ENCODE results near the gene CENPS. TPM values are rescaled to one million over a fixed set of nuclear protein-coding genes. Genes with fewer than 3 reads are reported as not detected.
A peak's percentile ranks its signal among the peaks of the same experiment; 100 is the strongest.

The CENPS gene
- total and polyA plus RNA-seq, 9 of the 15 experiments (the other 6 are each of a cell fraction or from before 2014, with no cell fraction given) = 10.2 to 36.0 (median 26.0) TPM

- TF ChIP-seq POLR2AphosphoS5 (IDR thresholded peaks at IDR 0.05; ENCODE audit: control insufficient read depth, insufficient read depth, low read depth, low read length) (peak; percentile 64), BRCA1 (IDR thresholded peaks at IDR 0.05) (no peak), BRCA1 (CRISPR knock-in tag; IDR thresholded peaks at IDR 0.05) (no peak), NEUROD1 (IDR thresholded peaks at IDR 0.05; ENCODE audit: borderline replicate concordance, low read depth, low read length, partially characterized antibody) (peak; percentile 80), SAFB2 (IDR thresholded peaks at IDR 0.05; ENCODE audit: borderline replicate concordance, low read depth, low read length, severe bottlenecking) (no peak), TBP (optimal IDR thresholded peaks at IDR 0.05; ENCODE audit: low read depth, low read length) (no peak), GATAD2B (IDR thresholded peaks at IDR 0.05; ENCODE audit: borderline replicate concordance) (peak; percentile 87), NFIC (IDR thresholded peaks at IDR 0.05) (peak; percentile 71), FOSL1 (tag; conservative IDR thresholded peaks at IDR 0.05) (peak; percentile 47), ATF7 (IDR thresholded peaks at IDR 0.05) (peak; percentile 90), WHSC1 (IDR thresholded peaks at IDR 0.05; ENCODE audit: low read length) (no peak), CAMTA2 (CRISPR knock-in tag; conservative IDR thresholded peaks at IDR 0.05) (no peak), TBL1XR1 (IDR thresholded peaks at IDR 0.05; ENCODE audit: low read length in 2 of 2) (peak in 1 of 2 experiments; percentile 73; a peak in 2 of 4 replicates), FOXJ2 (tag; IDR thresholded peaks at IDR 0.05) (peak; percentile 49; the same call in 1 of the 2 replicates), ESRRA (IDR thresholded peaks at IDR 0.05; ENCODE audit: borderline replicate concordance, low read depth) (0 out of 2 replicates have a peak, but pooled peaks have one; percentile 41), ARID1B (IDR thresholded peaks at IDR 0.05) (peak; percentile 81), MTA3 (IDR thresholded peaks at IDR 0.05; ENCODE audit: borderline replicate concordance) (peak; percentile 89), ATF3 (IDR thresholded peaks at IDR 0.05) (peak; percentile 80), ATF3 (CRISPR knock-in tag; conservative IDR thresholded peaks at IDR 0.05) (no peak), EP400 (IDR thresholded peaks at IDR 0.05) (peak; percentile 84), SMARCE1 (IDR thresholded peaks at IDR 0.05) (peak; percentile 84), ZNF316 (IDR thresholded peaks at IDR 0.05) (peak; percentile 99)
- TF ChIP-seq, protein P1, sequence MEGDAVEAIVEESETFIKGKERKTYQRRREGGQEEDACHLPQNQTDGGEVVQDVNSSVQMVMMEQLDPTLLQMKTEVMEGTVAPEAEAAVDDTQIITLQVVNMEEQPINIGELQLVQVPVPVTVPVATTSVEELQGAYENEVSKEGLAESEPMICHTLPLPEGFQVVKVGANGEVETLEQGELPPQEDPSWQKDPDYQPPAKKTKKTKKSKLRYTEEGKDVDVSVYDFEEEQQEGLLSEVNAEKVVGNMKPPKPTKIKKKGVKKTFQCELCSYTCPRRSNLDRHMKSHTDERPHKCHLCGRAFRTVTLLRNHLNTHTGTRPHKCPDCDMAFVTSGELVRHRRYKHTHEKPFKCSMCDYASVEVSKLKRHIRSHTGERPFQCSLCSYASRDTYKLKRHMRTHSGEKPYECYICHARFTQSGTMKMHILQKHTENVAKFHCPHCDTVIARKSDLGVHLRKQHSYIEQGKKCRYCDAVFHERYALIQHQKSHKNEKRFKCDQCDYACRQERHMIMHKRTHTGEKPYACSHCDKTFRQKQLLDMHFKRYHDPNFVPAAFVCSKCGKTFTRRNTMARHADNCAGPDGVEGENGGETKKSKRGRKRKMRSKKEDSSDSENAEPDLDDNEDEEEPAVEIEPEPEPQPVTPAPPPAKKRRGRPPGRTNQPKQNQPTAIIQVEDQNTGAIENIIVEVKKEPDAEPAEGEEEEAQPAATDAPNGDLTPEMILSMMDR (IDR thresholded peaks at IDR 0.05 in 2 of 3, conservative IDR thresholded peaks at IDR 0.05 in 1 of 3; ENCODE audit: insufficient read depth in 2 of 3, low read depth in 1 of 3, low read length in 3 of 3) = 0 out of 6 replicates have a peak, but pooled peaks of 1 of the 3 experiments have one; percentile 1
- TF ChIP-seq, protein P2, sequence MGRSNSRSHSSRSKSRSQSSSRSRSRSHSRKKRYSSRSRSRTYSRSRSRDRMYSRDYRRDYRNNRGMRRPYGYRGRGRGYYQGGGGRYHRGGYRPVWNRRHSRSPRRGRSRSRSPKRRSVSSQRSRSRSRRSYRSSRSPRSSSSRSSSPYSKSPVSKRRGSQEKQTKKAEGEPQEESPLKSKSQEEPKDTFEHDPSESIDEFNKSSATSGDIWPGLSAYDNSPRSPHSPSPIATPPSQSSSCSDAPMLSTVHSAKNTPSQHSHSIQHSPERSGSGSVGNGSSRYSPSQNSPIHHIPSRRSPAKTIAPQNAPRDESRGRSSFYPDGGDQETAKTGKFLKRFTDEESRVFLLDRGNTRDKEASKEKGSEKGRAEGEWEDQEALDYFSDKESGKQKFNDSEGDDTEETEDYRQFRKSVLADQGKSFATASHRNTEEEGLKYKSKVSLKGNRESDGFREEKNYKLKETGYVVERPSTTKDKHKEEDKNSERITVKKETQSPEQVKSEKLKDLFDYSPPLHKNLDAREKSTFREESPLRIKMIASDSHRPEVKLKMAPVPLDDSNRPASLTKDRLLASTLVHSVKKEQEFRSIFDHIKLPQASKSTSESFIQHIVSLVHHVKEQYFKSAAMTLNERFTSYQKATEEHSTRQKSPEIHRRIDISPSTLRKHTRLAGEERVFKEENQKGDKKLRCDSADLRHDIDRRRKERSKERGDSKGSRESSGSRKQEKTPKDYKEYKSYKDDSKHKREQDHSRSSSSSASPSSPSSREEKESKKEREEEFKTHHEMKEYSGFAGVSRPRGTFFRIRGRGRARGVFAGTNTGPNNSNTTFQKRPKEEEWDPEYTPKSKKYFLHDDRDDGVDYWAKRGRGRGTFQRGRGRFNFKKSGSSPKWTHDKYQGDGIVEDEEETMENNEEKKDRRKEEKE (IDR thresholded peaks at IDR 0.05; ENCODE audit: borderline replicate concordance in 1 of 2, control insufficient read depth in 1 of 2, low read depth in 2 of 2, low read length in 1 of 2) = 0 out of 4 replicates have a peak, but pooled peaks of 1 of the 2 experiments have one; percentile 46
Measured at GRCh38 chr1:10415211-10415930, 14.9 kb upstream of the CENPS start (continued).

Data from K562 (cell line).